A204.1 (cell line): Measurements from ENCODE around the gene B3GALNT1.

Experiments used
- FAIRE-seq: peaks from 2 replicates; lab custom pipeline; 2012; peaks lifted over from hg19 to GRCh38; lab: Jason Lieb, UNC

B3GALNT1 gene

GRCh38 chr3:161104561-161105551 lies at the start of gene B3GALNT1:
TSS of gene B3GALNT1 (minus strand) at chr3:161105349. CDS start at chr3:161086754, 18,595 bp downstream.
- FAIRE-seq = no peak

- no peak for FAIRE-seq
Observed at GRCh38 chr3:161153480-161153879, 48.3 kb upstream of the B3GALNT1 start.

GRCh38 chr3:161150001-161150525 lies 44.9 kb upstream of the B3GALNT1 start:
- no peak for FAIRE-seq

- FAIRE-seq = no peak
Observed at GRCh38 chr3:161149529-161149928, 44.4 kb upstream of the B3GALNT1 start.

- no peak for FAIRE-seq
Observed at GRCh38 chr3:161148832-161149475, 43.8 kb upstream of the B3GALNT1 start.

DNA sequence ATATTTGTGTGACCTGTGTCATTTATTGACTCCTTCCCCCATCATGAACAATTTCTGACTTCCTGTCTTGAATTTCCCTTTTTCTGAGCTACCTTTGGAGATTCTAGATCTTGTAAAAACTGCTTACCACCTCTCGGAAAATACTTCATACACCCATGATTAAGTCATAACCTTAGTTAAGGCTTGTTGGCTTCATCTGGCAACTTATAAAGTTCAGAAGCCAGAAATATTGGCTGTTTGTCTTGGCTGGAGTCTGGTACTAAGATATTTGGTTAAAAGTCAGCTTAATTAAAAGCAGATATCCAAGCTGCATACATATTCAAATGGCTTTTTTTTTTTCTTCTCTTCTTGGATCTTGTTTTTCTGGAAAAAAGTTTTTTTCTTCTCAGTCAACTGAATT lies 37.3 kb upstream of the B3GALNT1 start:
- no peak for FAIRE-seq

DNA sequence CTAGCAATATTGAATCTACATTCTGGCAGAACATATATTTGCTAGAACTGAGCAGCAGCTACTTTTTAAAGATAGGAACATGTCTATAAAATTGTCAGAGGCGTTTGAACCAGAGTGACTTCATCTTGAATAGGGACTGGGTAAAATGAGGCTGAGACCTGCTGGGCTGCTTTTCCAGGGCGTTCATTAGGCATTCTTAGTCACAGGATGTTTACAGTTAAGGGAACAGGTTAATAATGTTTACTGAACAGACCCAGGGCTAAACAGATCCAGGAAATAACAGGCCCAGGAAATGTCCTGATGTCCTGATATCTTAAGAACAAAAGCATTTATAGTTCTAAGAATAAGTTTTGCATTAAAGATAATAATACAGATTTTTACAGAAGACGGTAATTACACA lies 34.5 kb upstream of the B3GALNT1 start:
- no peak for FAIRE-seq

GRCh38 chr3:161137260-161137659 lies 32.1 kb upstream of the B3GALNT1 start:
- no peak for FAIRE-seq

- peak; percentile 30 for FAIRE-seq
Observed at GRCh38 chr3:161132391-161132790, 27.2 kb upstream of the B3GALNT1 start.

DNA sequence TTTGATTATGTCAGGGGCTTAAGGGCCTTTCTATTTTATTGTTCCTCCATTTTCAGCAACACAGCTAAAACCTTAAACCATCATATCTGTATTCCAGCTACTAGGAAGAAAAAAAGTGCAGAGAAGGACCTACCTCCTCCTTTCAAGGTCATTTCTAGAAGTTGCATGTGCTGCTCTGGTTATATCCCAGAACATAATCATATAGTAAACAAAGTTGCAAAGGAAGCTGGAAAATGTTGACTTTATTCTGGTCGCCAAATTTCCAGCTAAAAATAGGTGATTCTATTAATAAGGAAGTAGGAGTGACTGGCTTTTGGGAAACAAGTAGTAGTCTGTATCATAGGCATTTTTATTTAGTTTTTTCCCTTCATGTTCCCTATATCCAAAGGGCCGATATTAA lies 21.3 kb upstream of the B3GALNT1 start:
- FAIRE-seq = no peak

- no peak for FAIRE-seq
Observed at GRCh38 chr3:161117646-161118045, 12.5 kb upstream of the B3GALNT1 start.

GRCh38 chr3:161108840-161109239 lies 3.7 kb upstream of the B3GALNT1 start:
- FAIRE-seq = no peak

DNA sequence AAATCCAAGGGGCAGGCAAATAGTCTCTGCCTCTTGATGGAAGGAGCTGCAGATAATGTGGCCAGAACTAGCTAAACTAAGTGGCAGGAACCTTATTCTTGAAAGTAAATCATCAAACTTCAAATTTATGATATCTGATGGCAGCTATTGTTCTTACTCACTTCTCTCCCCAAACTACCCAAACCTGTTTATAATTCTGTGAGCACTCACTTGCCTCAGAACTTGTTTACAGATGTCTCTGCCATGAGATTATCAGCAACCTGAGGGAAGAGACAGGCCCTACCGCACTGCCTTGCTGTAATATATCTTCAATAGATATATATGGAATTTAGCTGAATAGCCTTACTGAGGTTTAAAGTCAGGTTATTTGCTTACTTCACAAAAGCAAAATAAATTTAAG lies 2.2 kb upstream of the B3GALNT1 start:
- no peak for FAIRE-seq

GRCh38 chr3:161103776-161104385 lies 1.3 kb downstream of the B3GALNT1 start:
- no peak for FAIRE-seq

GRCh38 chr3:161101609-161102008 lies 3.5 kb downstream of the B3GALNT1 start:
- no peak for FAIRE-seq

GRCh38 chr3:161100994-161101393 lies 4.2 kb downstream of the B3GALNT1 start:
- FAIRE-seq = no peak

DNA sequence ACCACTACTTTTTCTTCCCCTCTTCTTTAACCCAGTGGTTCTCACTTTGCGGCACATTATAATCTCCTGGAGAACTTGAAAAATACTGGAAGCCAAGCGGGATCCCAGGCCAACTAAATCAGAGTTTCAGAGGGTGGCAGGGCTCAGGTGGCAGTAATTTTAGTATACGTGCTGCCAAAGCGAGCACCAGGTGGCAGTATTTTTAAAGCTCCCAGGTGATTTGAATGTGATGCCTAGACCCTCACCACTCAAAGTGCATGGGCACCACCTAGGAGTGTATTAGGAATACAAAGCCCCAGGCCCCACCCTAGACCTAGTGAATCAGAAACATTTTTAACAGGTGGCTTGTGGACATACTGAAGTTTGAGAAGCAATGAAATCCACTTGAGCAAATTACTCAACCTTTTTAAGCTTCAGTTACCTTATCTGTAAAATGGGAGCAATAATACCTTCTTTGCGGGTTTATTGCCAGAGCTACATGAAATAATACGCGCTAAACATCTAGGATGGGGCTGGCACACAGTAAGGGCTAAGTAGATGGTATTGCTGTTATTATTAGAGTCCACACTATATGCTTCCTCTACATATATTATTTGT lies 8.3 kb downstream of the B3GALNT1 start:
- no peak for FAIRE-seq

DNA sequence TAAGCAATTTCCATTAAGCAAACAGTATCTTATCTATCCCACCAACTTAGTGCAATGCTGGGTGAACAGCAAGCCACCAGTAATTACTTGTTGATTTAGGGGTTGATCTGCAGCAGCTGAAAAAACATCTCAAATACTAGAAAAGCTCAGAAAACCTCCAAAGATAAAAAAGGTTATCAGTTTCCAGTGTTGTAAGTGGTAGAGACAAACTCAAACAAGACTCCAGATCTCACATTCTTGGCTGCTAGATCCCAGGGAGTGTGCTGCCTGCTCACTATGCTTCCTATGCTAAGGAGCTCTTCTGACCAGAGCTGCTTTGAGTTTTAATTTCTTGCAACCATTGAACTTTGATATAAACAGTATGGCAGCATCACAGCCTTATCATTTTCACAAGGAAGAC lies 11.3 kb downstream of the B3GALNT1 start:
- no peak for FAIRE-seq

- no peak for FAIRE-seq
Observed at GRCh38 chr3:161084277-161084676, 20.9 kb downstream of the B3GALNT1 start.

DNA sequence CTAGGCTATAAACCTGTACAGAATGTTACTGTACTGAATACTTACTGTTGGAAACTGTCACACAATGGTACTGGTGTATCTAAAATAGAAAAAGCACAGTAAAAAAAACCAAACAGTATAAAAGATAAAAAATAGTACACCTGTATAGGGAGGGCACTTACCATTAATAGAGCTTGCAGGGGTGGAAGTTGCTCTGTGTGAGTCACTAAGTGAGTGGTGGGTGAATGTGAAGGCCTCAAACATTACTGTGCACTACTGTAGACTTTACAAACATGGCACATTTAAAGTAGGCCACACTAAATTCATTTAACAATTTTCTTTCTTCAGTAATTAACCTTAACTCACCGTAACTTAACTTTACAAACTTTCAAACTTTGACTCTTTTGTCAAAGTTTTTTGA lies 22.0 kb downstream of the B3GALNT1 start:
- FAIRE-seq = no peak

GRCh38 chr3:161082063-161082462 lies 23.1 kb downstream of the B3GALNT1 start:
- no peak for FAIRE-seq

DNA sequence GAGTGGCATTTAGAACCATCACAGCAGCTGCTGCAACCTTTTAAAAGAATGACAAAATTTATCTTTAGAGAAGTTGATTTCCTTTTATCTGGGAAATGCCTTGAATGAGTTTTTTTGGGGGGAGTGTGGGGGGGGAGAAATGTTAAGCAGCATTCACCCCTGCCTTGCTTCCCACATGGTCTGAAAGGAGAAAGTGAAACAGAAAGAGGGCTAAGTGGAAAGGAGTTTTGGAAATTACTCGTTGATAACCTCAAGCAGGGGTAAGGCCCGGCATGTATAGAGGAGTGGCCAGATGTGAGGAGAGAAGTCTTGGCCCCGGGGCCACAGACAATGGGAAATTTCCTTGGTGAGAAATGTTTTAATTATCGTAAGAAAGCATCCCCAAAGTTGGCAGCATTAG lies 23.5 kb downstream of the B3GALNT1 start:
- FAIRE-seq = no peak
